Measurements from ENCODE around the gene IFNB1. TPM values are rescaled to one million over a fixed set of nuclear protein-coding genes. Genes with fewer than 3 reads are reported as not detected.

The IFNB1 gene
- under 1 TPM in 5 of 8 experiments, not detected in 3; 0.16 to 0.71 (median 0.41) TPM for total RNA-seq

DNA sequence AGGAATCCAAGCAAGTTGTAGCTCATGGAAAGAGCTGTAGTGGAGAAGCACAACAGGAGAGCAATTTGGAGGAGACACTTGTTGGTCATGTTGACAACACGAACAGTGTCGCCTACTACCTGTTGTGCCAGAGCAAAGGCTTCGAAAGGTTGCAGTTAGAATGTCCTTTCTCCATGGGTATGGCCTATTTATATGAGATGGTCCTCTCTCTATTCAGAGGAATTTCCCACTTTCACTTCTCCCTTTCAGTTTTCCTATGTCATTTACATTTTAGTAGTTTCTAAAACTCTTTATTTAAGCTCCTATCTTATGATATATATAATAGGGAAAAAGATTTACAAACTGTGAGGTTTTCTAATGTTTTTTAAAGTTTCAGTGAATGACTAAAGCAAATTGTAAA, at the start of gene IFNB1:
Gene IFNB1 (minus strand): TSS at position 162 of the 400 bp plus-strand sequence. CDS start 73 bp downstream, at position 89.
- ATAC-seq (replicated peaks in 6 of 8), result no peak

DNA sequence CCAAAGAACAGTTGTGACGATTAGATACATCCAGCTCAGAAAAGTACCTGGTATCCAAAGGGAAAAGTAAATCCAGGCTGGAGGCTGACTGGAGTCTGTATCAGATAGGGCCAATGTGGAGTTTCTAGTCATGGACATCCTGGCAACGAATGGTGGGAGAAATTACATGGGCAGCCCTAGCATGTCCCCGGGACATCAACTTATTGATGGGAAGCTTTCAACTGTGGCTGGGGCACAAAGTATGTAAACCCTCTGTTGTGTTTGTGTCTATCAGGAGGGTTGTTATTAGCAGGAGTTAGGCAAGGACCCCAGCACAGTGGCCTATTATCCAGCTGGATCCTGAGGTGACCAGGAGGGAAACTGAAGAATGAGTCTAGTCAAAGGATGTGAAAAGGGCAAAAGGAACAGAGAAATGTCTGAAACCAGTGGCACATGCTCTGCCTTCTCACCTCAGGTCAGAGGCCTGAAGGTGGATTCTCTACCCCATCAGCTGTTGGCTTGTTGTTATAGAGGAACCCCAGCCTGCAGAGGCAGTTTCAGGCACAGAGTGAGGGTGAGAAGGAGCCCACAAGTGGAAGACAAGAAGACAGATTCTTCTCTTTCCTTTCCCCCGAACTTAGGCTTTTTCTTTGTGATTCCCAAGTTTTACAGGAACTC, 44.0 kb upstream of the IFNB1 start:
- in situ Hi-C loops (cut with MboI; ENCODE audit: low pct_unique_long_range_greater_than_20kb in 2 of 9, low sequenced_read_pairs in 9 of 9, unreplicated experiment in 9 of 9), result loop anchor here in 4 of 9 experiments (25.0 kb wide), 3 partner anchors 234 to 1184 kb away; no protein-coding TSS in a partner anchor
- no peak for ATAC-seq (replicated peaks in 6 of 8)
- WGBS, 10 experiments, result 30 to 100% (median 62%) methylated on average over 1 to 4 of the region's 4 CpGs; no CpG with 5 or more reads in 1 of the 10 experiments
- Histone ChIP-seq H3K4me1 (replicated peaks in 1 of 2) (no peaks in the 10 kb centered on the region), H3K4me3 (no peak overlapping the region), H3K27ac (no peak overlapping the region)

More for the DNA sequence above, at the start of gene IFNB1:
- whole genome bisulfite sequencing, 10 experiments, result 45 to 100% (median 87%) methylated on average over 2 to 3 of the region's 3 CpGs; no CpG with 5 or more reads in 4 of the 10 experiments
- Histone ChIP-seq H3K4me1 (replicated peaks in 1 of 2) (no peaks in the 10 kb centered on the region), H3K4me3 (no peak within 1 kb of the TSS), H3K27ac (no peak within 1 kb of the TSS)
- in situ Hi-C loops (cut with MboI; ENCODE audit: low pct_unique_long_range_greater_than_20kb in 2 of 9, low sequenced_read_pairs in 9 of 9, unreplicated experiment in 9 of 9), result no loop called here

DNA sequence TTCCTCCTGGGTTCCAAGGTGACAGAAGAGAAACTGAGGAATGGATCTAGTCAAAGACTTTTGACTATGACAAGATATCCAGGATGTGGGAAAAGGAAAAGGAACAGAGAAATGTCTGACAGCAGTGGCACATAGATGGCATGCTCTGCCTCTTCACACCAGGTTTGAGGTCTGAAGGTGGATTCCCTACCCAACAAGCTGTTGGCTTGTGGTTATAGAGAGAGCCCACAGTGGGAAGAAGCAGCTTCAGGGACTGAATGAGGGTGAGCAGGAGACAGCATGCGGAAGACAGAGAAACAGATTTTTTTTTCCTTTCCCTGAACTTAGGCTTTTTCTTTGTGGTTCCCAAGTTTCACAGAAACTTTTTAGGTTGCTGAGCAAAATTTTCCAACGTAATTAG, 43.3 kb upstream of the IFNB1 start:
- Histone ChIP-seq H3K4me3 (no peak overlapping the region), H3K27ac (no peak overlapping the region), H3K4me1 (replicated peaks in 1 of 2) (no peaks in the 10 kb centered on the region)
- in situ Hi-C loops (cut with MboI; ENCODE audit: low pct_unique_long_range_greater_than_20kb in 2 of 9, low sequenced_read_pairs in 9 of 9, unreplicated experiment in 9 of 9), result loop anchor here in 4 of 9 experiments (25.0 kb wide), 3 partner anchors 234 to 1184 kb away; no protein-coding TSS in a partner anchor
- 0 to 100% (median 75%) methylated on average over 1 to 2 of the region's 2 CpGs; no CpG with 5 or more reads in 1 of the 10 experiments for WGBS, 10 experiments
- ATAC-seq (replicated peaks in 6 of 8), result no peak

DNA sequence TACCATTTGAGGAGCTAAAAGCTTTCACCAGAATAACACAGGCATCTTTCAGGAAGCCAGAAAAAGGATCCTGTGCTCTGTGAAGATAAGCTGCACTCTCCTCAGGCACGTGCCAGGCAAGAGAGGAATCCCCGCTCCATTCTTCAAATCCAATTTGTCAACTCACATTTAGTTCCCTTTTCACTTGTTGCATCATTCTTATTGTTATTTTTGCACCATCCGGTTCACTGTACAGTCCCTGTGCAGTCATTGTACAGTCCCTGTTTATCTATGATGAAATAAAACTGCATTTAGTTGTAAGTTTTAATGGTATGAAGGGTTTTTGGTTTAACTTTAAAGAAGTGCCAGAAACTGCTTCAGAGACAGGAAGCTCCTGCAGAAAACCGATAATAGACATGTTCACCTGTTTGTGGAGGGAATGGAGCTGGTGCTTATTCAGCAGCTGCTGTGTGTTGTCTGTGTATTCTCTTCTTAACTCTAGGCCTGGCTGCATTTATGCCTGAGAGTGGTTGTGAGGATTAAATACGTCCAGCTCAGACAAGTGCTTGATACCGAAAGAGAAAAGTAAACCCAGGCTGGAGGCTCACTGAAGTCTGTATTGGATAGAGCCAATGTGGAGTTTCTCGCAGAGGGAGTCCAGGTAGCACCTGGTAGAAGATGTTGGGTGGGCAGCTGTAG, 41.5 kb upstream of the IFNB1 start:
- ATAC-seq (replicated peaks in 6 of 8), result peak in 2 of 8 experiments; percentile 32 to 60
- Histone ChIP-seq H3K4me3 (no peak overlapping the region), H3K27ac (no peak overlapping the region), H3K4me1 (replicated peaks in 1 of 2) (no peaks in the 10 kb centered on the region)
- in situ Hi-C loops (cut with MboI; ENCODE audit: low pct_unique_long_range_greater_than_20kb in 2 of 9, low sequenced_read_pairs in 9 of 9, unreplicated experiment in 9 of 9), result loop anchor here in 4 of 9 experiments (10.0 to 25.0 kb wide), 4 partner anchors 232 to 1194 kb away; no protein-coding TSS in a partner anchor
- 14 to 100% (median 87%) methylated on average over 1 to 5 of the region's 7 CpGs; no CpG with 5 or more reads in 1 of the 10 experiments for WGBS, 10 experiments

DNA sequence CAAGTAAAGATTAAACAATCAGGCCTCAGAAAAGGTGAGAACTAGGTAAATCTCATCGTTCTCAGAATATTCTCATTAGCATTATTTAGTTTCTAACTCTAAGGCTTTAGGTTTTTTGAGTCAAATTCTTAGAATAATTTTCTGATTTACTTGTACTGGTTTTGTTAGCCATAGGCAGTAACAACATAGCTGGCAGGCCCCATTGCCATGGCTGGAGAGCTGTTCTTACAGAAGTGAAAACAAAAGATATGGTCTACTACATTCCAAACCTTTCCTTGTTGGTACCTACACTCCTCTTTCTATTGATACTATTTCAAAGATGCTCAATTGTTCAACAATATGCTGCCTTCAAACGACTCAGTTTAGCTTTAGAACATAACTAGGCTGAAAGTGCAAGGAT, 36.6 kb upstream of the IFNB1 start:
- Histone ChIP-seq H3K4me3 (no peak overlapping the region), H3K27ac (no peak overlapping the region), H3K4me1 (replicated peaks in 1 of 2) (no peaks in the 10 kb centered on the region)
- in situ Hi-C loops (cut with MboI; ENCODE audit: low pct_unique_long_range_greater_than_20kb in 2 of 9, low sequenced_read_pairs in 9 of 9, unreplicated experiment in 9 of 9), result loop anchor here in 4 of 9 experiments (10.0 to 25.0 kb wide), 4 partner anchors 227 to 1190 kb away; no protein-coding TSS in a partner anchor
- WGBS, 10 experiments, result 0 to 100% (median 71%) methylated on average over 1 to 2 of the region's 2 CpGs; no CpG with 5 or more reads in 1 of the 10 experiments
- ATAC-seq (replicated peaks in 6 of 8), result no peak

GRCh38 chr9:21110708-21111576, 33.2 kb upstream of the IFNB1 start:
- ATAC-seq (replicated peaks in 6 of 8), result peak; percentile 75 to 99 (median 90)
- Histone ChIP-seq H3K4me1 (replicated peaks in 1 of 2) (no peaks in the 10 kb centered on the region), H3K27ac (no peak overlapping the region), H3K4me3 (no peak overlapping the region)
- in situ Hi-C loops (cut with MboI; ENCODE audit: low pct_unique_long_range_greater_than_20kb in 2 of 9, low sequenced_read_pairs in 9 of 9, unreplicated experiment in 9 of 9), result loop anchor here in 4 of 9 experiments (10.0 to 25.0 kb wide), 4 partner anchors 224 to 1186 kb away; no protein-coding TSS in a partner anchor
- 20 to 100% (median 25%) methylated on average over 1 to 4 of the region's 4 CpGs for WGBS, 10 experiments

GRCh38 chr9:21104787-21105186, 27.0 kb upstream of the IFNB1 start:
- no peaks in the 10 kb centered on the region for H3K4me1 ChIP-seq (replicated peaks in 1 of 2)
- in situ Hi-C loops (cut with MboI; ENCODE audit: low pct_unique_long_range_greater_than_20kb in 2 of 9, low sequenced_read_pairs in 9 of 9, unreplicated experiment in 9 of 9), result loop anchor here in 4 of 9 experiments (25.0 kb wide), 3 partner anchors 217 to 1167 kb away; no protein-coding TSS in a partner anchor
- 14 to 100% (median 62%) methylated on average over 1 of the region's 1 CpG; no CpG with 5 or more reads in 4 of the 10 experiments for WGBS, 10 experiments
- no peak for ATAC-seq (replicated peaks in 6 of 8)
- no peak overlapping the region for H3K27ac ChIP-seq
- H3K4me3 ChIP-seq, result no peak overlapping the region

- in situ Hi-C loops (cut with MboI; ENCODE audit: low pct_unique_long_range_greater_than_20kb in 2 of 9, low sequenced_read_pairs in 9 of 9, unreplicated experiment in 9 of 9), result loop anchor here in 4 of 9 experiments (25.0 kb wide), 3 partner anchors 215 to 1165 kb away; no protein-coding TSS in a partner anchor
- Histone ChIP-seq H3K4me1 (replicated peaks in 1 of 2) (no peaks in the 10 kb centered on the region), H3K4me3 (no peak overlapping the region), H3K27ac (no peak overlapping the region)
- WGBS, 10 experiments, result 83 to 100% (median 100%) methylated on average over 1 of the region's 1 CpG; no CpG with 5 or more reads in 2 of the 10 experiments
- ATAC-seq (replicated peaks in 6 of 8), result peak in 3 of 8 experiments; percentile 42 to 91 (median 77)
Observed at GRCh38 chr9:21102305-21102704, 24.6 kb upstream of the IFNB1 start.

- 77 to 100% (median 91%) methylated on average over 2 of the region's 2 CpGs for WGBS, 10 experiments
- H3K27ac ChIP-seq, result no peak overlapping the region
- H3K4me3 ChIP-seq, result no peak overlapping the region
- ATAC-seq (replicated peaks in 6 of 8), result no peak
- H3K4me1 ChIP-seq (replicated peaks in 1 of 2), result peaks cover 0 to 6% of the 10 kb centered on the region in 2 donors
- in situ Hi-C loops (cut with MboI; ENCODE audit: low pct_unique_long_range_greater_than_20kb in 2 of 9, low sequenced_read_pairs in 9 of 9, unreplicated experiment in 9 of 9), result no loop called here
Observed at GRCh38 chr9:21097817-21098216, 20.1 kb upstream of the IFNB1 start.

- in situ Hi-C loops (cut with MboI; ENCODE audit: low pct_unique_long_range_greater_than_20kb in 2 of 9, low sequenced_read_pairs in 9 of 9, unreplicated experiment in 9 of 9), result no loop called here
- Histone ChIP-seq H3K4me1 (replicated peaks in 1 of 2) (peaks cover 0 to 6% of the 10 kb centered on the region in 2 donors), H3K4me3 (no peak overlapping the region), H3K27ac (no peak overlapping the region)
- ATAC-seq (replicated peaks in 6 of 8), result no peak
- WGBS, 10 experiments, result 71 to 100% (median 100%) methylated on average over 1 to 2 of the region's 2 CpGs; no CpG with 5 or more reads in 2 of the 10 experiments
Observed at GRCh38 chr9:21096901-21097255, 19.1 kb upstream of the IFNB1 start.

DNA sequence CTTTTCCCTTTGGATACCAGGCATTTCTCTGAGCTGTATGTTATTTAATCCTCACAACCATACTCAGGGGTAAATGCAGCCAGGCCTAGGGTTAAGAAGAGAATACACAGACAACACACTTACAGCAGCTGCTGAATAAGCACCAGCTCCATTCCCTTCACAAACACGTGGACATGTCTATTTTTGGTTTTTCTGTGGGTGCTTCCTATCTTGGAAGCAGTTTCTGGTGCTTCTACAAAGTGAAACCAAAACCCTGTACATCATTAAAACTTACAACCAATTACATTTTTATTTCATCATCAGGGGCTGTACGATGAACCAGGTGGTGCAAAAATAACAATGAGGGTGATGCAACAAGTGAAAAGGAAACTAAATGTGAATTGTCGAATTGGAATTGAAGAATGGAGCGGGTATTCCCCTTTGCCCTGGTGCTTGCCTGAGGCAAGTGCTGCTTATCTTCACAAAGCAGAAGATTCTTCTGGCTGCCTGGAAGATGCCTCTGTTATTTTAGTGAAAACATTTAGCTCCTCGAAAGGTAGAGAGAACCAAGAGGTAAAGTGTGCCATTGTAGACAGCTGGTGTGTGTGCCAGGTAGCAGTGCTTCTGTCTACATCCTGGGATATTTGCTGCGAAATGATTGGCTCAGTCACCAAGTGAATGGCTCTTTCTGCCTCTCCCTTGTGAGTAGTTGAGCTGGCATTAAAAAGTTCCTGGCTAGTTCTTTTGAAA, 18.6 kb upstream of the IFNB1 start:
- ATAC-seq (replicated peaks in 6 of 8), result peak in 4 of 8 experiments; percentile 60 to 87 (median 76)
- WGBS, 10 experiments, result 21 to 93% (median 67%) methylated on average over 1 to 6 of the region's 6 CpGs; no CpG with 5 or more reads in 1 of the 10 experiments
- in situ Hi-C loops (cut with MboI; ENCODE audit: low pct_unique_long_range_greater_than_20kb in 2 of 9, low sequenced_read_pairs in 9 of 9, unreplicated experiment in 9 of 9), result no loop called here
- Histone ChIP-seq H3K4me1 (replicated peaks in 1 of 2) (peaks cover 0 to 6% of the 10 kb centered on the region in 2 donors), H3K4me3 (no peak overlapping the region), H3K27ac (no peak overlapping the region)

- peak in 3 of 8 experiments; percentile 15 to 72 (median 40) for ATAC-seq (replicated peaks in 6 of 8)
- no peak overlapping the region for H3K27ac ChIP-seq
- in situ Hi-C loops (cut with MboI; ENCODE audit: low pct_unique_long_range_greater_than_20kb in 2 of 9, low sequenced_read_pairs in 9 of 9, unreplicated experiment in 9 of 9), result no loop called here
- H3K4me1 ChIP-seq (replicated peaks in 1 of 2), result peaks cover 0 to 6% of the 10 kb centered on the region in 2 donors
- H3K4me3 ChIP-seq, result no peak overlapping the region
Observed at GRCh38 chr9:21095561-21095960, 17.8 kb upstream of the IFNB1 start.
